DND-41 (cell line): Measurements from ENCODE around the gene CHAC1.

ENCODE experiments used
- ATAC-seq: fragments of 200-7000 bp; cut with Tn5 transposase; 3 replicates; pipeline ENCODE4 v1.9.1; 2021; ENCODE audit warnings: low read depth; ENCODE audit not compliant: insufficient read depth
- DNase-seq: peaks from one replicate; pipeline ENCODE4 v3.0.0-alpha.2; 2020
- H2AFZ ChIP-seq: 2 replicates; pipeline ENCODE4 v1.6.0; 2012; ENCODE audit warnings: low read depth, low read length
- H3K27ac ChIP-seq: 2 replicates; pipeline ENCODE4 v1.5.1; 2012; ENCODE audit warnings: low read length, inconsistent platforms
- H3K27me3 ChIP-seq: fragments of 200-600 bp; sonication (generic); 2 replicates; pipeline ENCODE4 v1.6.0; 2012; ENCODE audit warnings: low read length, mild to moderate bottlenecking, inconsistent platforms; ENCODE audit not compliant: insufficient read depth, poor library complexity
- H3K36me3 ChIP-seq: 2 replicates; pipeline ENCODE4 v1.5.1; 2012; ENCODE audit warnings: low read length, inconsistent platforms; ENCODE audit not compliant: insufficient read depth
- H3K4me1 ChIP-seq: 2 replicates; pipeline ENCODE4 v1.5.1; 2012; ENCODE audit warnings: mild to moderate bottlenecking, low read length; ENCODE audit not compliant: insufficient read depth
- H3K4me2 ChIP-seq: 2 replicates; pipeline ENCODE4 v1.6.0; 2012; ENCODE audit warnings: mild to moderate bottlenecking, moderate library complexity, low read length, inconsistent platforms; ENCODE audit not compliant: insufficient read depth
- H3K4me3 ChIP-seq, 2 experiments: fragments of 200-600 bp in 1 of 2; shearing (Covaris generic) in 1 of 2; 2 replicates each; pipeline ENCODE4 v1.5.1; 2012 to 2016; ENCODE audit warnings: inconsistent platforms in 2 of 2, low read length in 2 of 2, mild to moderate bottlenecking in 2 of 2, low read depth in 1 of 2, moderate library complexity in 1 of 2
- H3K79me2 ChIP-seq: 2 replicates; pipeline ENCODE4 v1.6.0; 2012; ENCODE audit warnings: low read length, inconsistent platforms; ENCODE audit not compliant: insufficient read depth
- H3K9ac ChIP-seq: 2 replicates; pipeline ENCODE4 v1.6.0; 2012; ENCODE audit warnings: low read depth, mild to moderate bottlenecking, inconsistent platforms, low read length, moderate library complexity
- H3K9me3 ChIP-seq: 2 replicates; pipeline ENCODE4 v1.5.1; 2012; ENCODE audit warnings: low read length, moderate library complexity, mild to moderate bottlenecking, inconsistent platforms; ENCODE audit not compliant: insufficient read depth, severe bottlenecking
- H4K20me1 ChIP-seq: 2 replicates; pipeline ENCODE4 v1.6.0; 2012; ENCODE audit warnings: low read length; ENCODE audit not compliant: insufficient read depth
- EZH2 ChIP-seq: IDR thresholded peaks from 3 replicates; pipeline ENCODE4 v1.6.1; 2012; ENCODE audit warnings: borderline replicate concordance, low read depth, mild to moderate bottlenecking, moderate library complexity, low read length, inconsistent platforms; ENCODE audit not compliant: severe bottlenecking
- TF ChIP-seq, protein P1 (sequence below): IDR thresholded peaks from 2 replicates; pipeline ENCODE4 v1.5.1; 2012; ENCODE audit warnings: borderline replicate concordance, low read length, moderate library complexity, mild to moderate bottlenecking; ENCODE audit not compliant: poor library complexity, severe bottlenecking; ENCODE audit errors: extremely low read depth

CHAC1 gene

GRCh38 chr15:40968290-40969085 lies 15.2 kb downstream of the CHAC1 start:
- Histone ChIP-seq H3K9ac (no peak overlapping the region), H3K4me2 (no peak overlapping the region), H3K4me1 (no peaks in the 10 kb centered on the region), H3K36me3 (no peaks in the 10 kb centered on the region), H2AFZ (no peak overlapping the region), H3K4me3 (no peak overlapping the region), H3K27ac (no peak overlapping the region), H3K79me2 (no peaks in the 10 kb centered on the region), H3K9me3 (no peaks in the 10 kb centered on the region), H3K27me3 (no peaks in the 10 kb centered on the region), H4K20me1 (no peaks in the 10 kb centered on the region)
- TF ChIP-seq, protein P1, sequence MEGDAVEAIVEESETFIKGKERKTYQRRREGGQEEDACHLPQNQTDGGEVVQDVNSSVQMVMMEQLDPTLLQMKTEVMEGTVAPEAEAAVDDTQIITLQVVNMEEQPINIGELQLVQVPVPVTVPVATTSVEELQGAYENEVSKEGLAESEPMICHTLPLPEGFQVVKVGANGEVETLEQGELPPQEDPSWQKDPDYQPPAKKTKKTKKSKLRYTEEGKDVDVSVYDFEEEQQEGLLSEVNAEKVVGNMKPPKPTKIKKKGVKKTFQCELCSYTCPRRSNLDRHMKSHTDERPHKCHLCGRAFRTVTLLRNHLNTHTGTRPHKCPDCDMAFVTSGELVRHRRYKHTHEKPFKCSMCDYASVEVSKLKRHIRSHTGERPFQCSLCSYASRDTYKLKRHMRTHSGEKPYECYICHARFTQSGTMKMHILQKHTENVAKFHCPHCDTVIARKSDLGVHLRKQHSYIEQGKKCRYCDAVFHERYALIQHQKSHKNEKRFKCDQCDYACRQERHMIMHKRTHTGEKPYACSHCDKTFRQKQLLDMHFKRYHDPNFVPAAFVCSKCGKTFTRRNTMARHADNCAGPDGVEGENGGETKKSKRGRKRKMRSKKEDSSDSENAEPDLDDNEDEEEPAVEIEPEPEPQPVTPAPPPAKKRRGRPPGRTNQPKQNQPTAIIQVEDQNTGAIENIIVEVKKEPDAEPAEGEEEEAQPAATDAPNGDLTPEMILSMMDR: no peak
- TF ChIP-seq EZH2: no peak
- ATAC-seq: no peak
- no peak for DNase-seq

GRCh38 chr15:40969363-40969762 lies 16.1 kb downstream of the CHAC1 start:
- Histone ChIP-seq H3K4me3 (no peak overlapping the region), H3K27ac (no peak overlapping the region), H3K9me3 (no peaks in the 10 kb centered on the region), H3K36me3 (no peaks in the 10 kb centered on the region), H3K27me3 (no peaks in the 10 kb centered on the region), H2AFZ (no peak overlapping the region), H3K4me1 (no peaks in the 10 kb centered on the region), H3K4me2 (no peak overlapping the region), H3K79me2 (no peaks in the 10 kb centered on the region), H3K9ac (no peak overlapping the region), H4K20me1 (no peaks in the 10 kb centered on the region)
- DNase-seq: no peak
- no peak for ATAC-seq
- TF ChIP-seq, protein P1: no peak
- TF ChIP-seq EZH2: no peak

GRCh38 chr15:40974879-40975278 lies 21.6 kb downstream of the CHAC1 start:
- H3K79me2 ChIP-seq: no peaks in the 10 kb centered on the region
- H3K36me3 ChIP-seq: peaks cover 39% of the 10 kb centered on the region
- H3K4me1 ChIP-seq: no peaks in the 10 kb centered on the region
- TF ChIP-seq, protein P1: no peak
- no peak for TF ChIP-seq EZH2
- no peaks in the 10 kb centered on the region for H3K27me3 ChIP-seq
- no peak overlapping the region for H3K4me2 ChIP-seq
- H2AFZ ChIP-seq: no peak overlapping the region
- H3K9me3 ChIP-seq: no peaks in the 10 kb centered on the region
- H4K20me1 ChIP-seq: no peaks in the 10 kb centered on the region
- no peak overlapping the region for H3K4me3 ChIP-seq
- no peak overlapping the region for H3K9ac ChIP-seq
- no peak for ATAC-seq
- DNase-seq: no peak
- no peak overlapping the region for H3K27ac ChIP-seq
